Mesodermal cell (in vitro differentiated cells): ENCODE measurements around the gene CXXC5.

ENCODE experiments used
- H3K27ac ChIP-seq: 2 replicates; pipeline ENCODE4 v1.7.0; 2013; ENCODE audit warnings: mild to moderate bottlenecking, low read depth, low read length, moderate library complexity; ENCODE audit not compliant: severe bottlenecking
- H3K36me3 ChIP-seq: 2 replicates; pipeline ENCODE4 v1.7.1; 2013; ENCODE audit warnings: mild to moderate bottlenecking, low read length, moderate library complexity; ENCODE audit not compliant: control insufficient read depth, insufficient read depth
- H3K4me1 ChIP-seq: one replicate; pipeline ENCODE4 v1.7.1; 2013; ENCODE audit warnings: mild to moderate bottlenecking, low read length; ENCODE audit not compliant: insufficient read depth, control insufficient read depth, poor library complexity, severe bottlenecking
- H3K4me3 ChIP-seq: 2 replicates; pipeline ENCODE4 v1.7.0; 2013; ENCODE audit warnings: low read length, control low read depth, mild to moderate bottlenecking; ENCODE audit not compliant: insufficient read depth, poor library complexity, severe bottlenecking; ENCODE audit errors: extremely low read depth
- H3K9me3 ChIP-seq: 2 replicates; pipeline ENCODE4 v1.7.1; 2013; ENCODE audit warnings: mild to moderate bottlenecking, low read length, moderate library complexity; ENCODE audit not compliant: control insufficient read depth
- WGBS, 2 experiments: methylation state at CpG; one replicate each; pipeline ENCODE4 v1.1.5; 2013; ENCODE audit warnings: missing lambda C conversion rate in 2 of 2; ENCODE audit not compliant: insufficient coverage in 2 of 2; 5-methylcytosine and 5-hydroxymethylcytosine counted together

The CXXC5 gene

DNA sequence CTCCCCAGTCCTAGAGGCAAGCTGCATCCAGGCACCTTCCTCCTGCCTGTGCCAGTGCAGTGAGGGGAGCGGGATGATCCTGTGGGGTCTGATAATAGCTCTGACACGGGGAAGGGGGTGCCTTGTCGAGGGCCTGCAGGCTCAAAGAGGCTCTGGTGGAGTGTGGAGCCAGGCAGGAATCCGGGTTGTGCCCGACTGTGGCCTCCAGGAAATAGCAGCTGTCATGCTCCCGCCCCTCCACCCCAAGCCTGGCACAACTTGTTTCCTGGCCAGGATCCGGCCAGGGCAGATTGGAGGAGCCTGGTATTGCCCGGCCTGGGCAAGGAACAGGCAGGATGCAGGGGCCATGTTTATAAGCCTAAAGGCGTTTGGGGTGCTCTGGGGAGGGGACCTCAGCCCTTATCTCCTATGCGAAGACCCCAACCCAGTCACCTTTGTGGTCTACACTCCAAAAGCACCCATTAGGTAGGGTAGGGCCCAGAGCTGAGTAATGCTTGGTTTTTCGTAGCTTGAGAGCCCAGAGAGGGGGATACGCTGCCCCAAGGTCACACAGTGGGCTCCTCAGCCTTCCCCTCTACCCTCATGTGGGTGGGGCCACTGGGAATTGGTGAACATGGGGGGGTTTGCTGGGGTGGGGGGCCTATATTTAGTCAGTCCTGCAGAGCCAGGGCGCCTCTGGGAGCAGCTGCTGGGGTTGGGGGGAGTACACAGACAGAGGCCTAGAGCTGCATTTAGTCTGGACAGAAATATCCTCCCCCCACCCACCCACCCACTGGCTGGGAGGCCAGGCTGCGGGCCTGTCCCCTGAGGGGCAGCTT lies 12.2 kb downstream of the CXXC5 start:
- Histone ChIP-seq H3K9me3 (no peaks in the 10 kb centered on the region), H3K4me1 (peaks cover 68% of the 10 kb centered on the region), H3K4me3 (peak overlapping the region; percentile 26), H3K27ac (peak overlapping the region; percentile 91), H3K36me3 (peaks cover 38% of the 10 kb centered on the region)
- WGBS, 2 experiments: 59 to 77% methylated on average over 6 to 10 of the region's 14 CpGs

DNA sequence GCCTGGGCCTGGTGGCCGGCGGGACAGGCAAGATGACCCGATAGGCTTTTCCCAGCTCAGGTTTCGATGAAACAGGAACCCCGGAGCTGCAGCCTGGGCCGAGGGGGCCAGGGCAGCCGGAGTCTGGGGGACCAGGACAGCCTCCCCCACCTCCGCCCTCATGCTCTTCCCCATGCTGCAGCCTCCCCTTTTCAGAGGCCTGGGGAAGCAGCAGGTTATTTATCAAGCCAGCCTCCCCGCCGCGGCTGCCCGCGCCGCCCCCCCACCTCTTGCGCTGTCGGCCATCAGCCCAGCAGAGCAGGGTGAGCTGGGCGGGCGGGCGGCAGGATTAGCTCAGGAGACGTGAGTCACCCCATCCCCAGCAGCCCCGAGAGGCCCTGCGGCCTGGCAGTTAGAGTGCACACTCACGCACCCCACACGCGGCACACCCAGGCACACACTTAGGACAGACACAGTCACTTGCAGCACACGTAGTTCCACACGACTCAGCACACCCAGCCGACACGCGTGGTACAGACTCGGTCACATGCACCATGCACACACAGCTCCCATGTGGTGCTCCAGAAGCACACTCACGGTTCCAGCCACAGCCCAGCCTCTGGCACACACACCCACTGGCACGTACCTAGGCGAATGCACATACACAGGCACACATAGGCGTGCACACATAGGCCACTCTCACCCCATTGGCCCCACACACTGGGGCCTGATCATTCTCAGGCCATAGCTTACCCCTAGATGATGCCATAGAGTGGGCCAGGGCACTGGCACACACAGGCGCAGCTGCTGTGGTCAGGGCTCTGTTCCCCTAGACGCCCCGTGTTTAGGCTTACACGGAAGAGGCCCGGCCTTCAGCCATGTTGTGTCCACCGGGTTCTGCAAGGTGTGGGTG lies 13.0 kb downstream of the CXXC5 start:
- Histone ChIP-seq H3K27ac (peak overlapping the region; percentile 53), H3K4me1 (peaks cover 63% of the 10 kb centered on the region), H3K36me3 (peaks cover 42% of the 10 kb centered on the region), H3K9me3 (no peaks in the 10 kb centered on the region), H3K4me3 (no peak overlapping the region)
- 78 to 83% methylated on average over 29 to 41 of the region's 41 CpGs for WGBS, 2 experiments

DNA sequence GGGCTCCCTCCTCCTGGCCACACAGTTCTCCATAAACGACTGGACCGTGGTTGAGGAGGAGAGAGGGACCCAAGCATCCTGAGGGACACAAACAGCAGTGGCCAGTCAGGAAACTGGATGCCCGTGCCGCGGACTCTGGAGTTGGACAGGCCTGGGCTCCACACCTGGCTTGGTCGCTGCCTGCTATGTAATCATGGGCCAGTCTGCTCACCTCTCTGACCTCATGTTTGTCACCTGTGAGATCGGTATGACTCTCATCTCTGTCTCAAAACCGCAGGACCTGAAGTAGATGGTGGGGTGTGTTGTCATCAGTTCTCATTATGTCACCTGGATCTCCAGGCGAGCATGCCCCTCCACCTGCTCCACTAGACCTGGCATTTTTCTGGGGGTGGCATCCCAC lies 14.5 kb downstream of the CXXC5 start:
- Histone ChIP-seq H3K4me1 (peaks cover 65% of the 10 kb centered on the region), H3K27ac (no peak overlapping the region), H3K36me3 (peaks cover 31% of the 10 kb centered on the region), H3K9me3 (no peaks in the 10 kb centered on the region), H3K4me3 (no peak overlapping the region)
- WGBS, 2 experiments: 83 to 99% methylated on average over 4 to 6 of the region's 9 CpGs

DNA sequence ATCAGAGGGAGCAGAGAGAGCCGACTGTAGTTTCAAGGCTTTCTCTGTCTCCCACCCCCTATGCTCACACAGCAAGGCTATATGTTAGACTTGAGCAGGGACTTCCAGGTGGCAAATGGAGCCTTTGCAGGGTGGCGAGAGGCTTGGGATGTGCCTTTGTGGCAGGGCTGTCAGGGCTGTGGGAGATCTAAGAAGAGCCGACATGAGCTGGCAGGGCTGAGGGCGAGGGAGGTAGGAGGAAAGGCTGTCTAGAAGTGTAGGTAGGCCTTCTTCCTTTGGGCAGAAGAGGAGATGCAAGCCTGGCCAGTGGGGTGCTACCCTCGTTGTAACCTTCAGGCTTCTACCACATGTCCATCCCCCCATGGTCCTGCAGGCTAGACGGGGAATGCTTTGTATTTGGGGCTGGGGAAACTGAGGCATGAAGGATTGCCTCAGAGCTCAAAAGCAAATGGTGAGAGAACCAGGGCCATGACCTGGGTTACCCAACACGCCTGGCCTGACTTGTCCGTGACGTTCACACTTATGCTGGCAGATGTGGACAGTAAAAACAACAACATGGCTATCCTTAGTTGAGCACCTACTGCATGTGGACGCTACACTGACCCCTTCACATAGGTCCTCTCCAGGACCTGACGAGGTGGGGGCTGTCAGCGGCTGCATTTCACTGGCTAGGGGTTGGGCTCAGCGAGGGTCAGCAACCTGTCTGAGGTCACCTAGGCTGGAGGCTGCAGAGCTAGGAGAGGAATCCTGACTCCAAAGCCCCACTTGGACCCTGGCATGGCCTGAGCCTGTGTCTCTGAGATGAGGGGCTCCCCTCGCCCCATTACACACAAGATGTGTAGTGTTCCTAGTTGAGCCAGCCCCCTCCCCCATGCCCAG lies 15.3 kb downstream of the CXXC5 start:
- Histone ChIP-seq H3K4me1 (peaks cover 62% of the 10 kb centered on the region), H3K4me3 (no peak overlapping the region), H3K27ac (no peak overlapping the region), H3K36me3 (peaks cover 34% of the 10 kb centered on the region), H3K9me3 (no peaks in the 10 kb centered on the region)
- WGBS, 2 experiments: 91 to 94% methylated on average over 12 of the region's 14 CpGs

DNA sequence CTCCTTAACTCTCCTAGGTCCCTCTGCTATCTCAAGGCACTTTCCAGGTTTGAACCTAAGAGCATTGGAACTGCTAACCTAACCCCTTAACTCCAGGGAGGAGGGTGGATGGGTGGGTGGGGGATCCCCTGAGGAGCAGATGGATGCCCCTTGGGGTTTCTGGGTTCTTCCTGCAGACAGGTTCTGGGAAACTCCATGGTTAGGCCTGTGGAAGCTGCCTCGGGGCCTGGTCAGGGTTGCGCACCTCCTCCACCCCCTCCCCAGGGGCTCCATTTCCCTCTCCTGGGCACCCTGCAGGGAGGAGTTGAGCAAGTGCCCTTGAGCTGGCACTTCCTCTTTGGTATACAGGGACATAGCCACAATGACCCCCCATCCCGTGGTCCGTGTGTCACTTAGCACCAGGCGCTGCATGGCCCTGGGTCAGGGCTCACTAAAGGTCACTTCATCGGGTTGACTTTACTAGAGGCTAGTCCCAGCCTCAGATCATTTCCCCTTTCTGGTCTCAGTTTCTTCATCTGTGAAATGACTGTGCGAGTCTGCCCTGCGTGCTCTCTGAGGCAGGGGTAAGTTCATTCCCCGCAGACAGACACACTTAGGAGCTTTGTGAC lies 16.0 kb downstream of the CXXC5 start:
- Histone ChIP-seq H3K4me3 (no peak overlapping the region), H3K36me3 (peaks cover 38% of the 10 kb centered on the region), H3K9me3 (no peaks in the 10 kb centered on the region), H3K4me1 (peaks cover 68% of the 10 kb centered on the region), H3K27ac (no peak overlapping the region)
- WGBS, 2 experiments: 89 to 96% methylated on average over 7 to 9 of the region's 9 CpGs

DNA sequence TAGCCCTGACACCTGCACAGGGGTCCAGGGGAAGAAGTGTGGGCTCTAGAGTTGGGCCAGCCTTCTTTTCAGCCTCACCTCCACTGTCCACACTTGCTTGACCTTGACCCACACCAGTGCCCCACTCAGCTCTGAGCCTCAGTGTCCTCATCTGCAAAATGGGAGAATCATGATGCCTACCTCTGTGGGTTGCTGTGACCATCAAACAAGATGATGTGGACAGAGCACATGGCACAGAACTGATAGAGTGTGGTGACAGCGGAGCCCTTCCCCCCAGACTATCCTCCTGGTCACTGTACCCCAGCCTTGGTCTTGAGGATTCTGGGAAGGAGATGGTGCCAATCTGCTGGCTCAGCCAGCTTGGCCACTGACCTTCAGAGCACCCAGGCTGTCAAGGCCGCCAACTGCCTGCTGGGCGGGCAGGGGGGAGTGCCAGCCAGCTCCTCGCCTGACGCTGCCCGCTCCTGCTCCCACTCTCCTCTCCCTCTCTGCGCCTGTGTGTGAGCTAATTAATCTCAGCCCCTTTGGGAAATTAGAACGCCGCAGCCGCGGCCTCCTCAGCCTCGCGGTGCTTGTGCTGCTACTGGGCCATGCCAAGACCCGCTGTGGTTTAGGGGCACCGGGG lies 16.7 kb downstream of the CXXC5 start:
- Histone ChIP-seq H3K9me3 (no peaks in the 10 kb centered on the region), H3K4me3 (no peak overlapping the region), H3K27ac (no peak overlapping the region), H3K36me3 (peaks cover 38% of the 10 kb centered on the region), H3K4me1 (peaks cover 68% of the 10 kb centered on the region)
- 95 to 97% methylated on average over 10 to 13 of the region's 15 CpGs for WGBS, 2 experiments

DNA sequence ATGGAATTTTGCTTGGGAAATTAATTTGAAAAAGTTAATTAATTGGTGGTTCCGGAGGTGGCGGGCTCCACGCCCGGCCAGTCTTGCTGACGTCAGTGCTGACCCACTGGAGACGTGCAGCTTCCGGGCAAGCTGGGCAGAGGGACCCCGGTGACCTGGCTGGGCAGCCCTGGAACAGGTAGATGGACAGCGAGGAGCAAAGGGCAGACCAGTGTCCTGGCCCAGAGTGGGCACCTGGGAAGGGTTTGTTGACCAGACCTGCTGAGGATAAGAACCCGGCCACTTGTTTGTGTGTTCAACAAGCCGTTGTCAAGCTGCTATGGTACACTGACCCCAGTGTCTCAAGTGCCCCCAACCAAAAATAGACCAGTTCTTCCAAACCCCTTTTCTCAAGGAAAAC lies 17.5 kb downstream of the CXXC5 start:
- H3K4me3 ChIP-seq: no peak overlapping the region
- peak overlapping the region; percentile 53 for H3K27ac ChIP-seq
- H3K4me1 ChIP-seq: peaks cover 68% of the 10 kb centered on the region
- WGBS, 2 experiments: 99% methylated on average over 10 to 11 of the region's 11 CpGs
- H3K36me3 ChIP-seq: peaks cover 38% of the 10 kb centered on the region
- no peaks in the 10 kb centered on the region for H3K9me3 ChIP-seq

DNA sequence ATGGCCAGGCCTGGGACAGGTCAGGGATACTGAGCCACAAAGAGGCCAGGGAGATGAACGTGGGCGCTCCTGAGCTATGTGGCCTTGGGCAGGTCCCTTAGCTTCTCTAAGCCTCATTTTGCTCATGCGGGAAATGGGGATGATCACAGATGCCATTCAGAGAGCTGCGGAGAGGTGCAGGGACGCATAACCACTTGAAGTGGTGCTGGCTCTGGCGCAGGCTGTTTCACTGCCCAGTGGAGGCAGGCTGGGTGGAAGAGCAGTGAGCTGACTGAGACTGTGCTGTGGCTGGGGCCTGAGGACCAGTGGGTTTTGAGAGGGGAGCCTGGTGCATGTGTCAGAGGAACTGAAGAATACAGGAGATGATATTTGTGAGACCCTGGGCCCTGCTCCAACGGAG lies 18.4 kb downstream of the CXXC5 start:
- H3K4me3 ChIP-seq: no peak overlapping the region
- no peaks in the 10 kb centered on the region for H3K9me3 ChIP-seq
- H3K4me1 ChIP-seq: peaks cover 69% of the 10 kb centered on the region
- peak overlapping the region; percentile 53 for H3K27ac ChIP-seq
- WGBS, 2 experiments: 91 to 94% methylated on average over 6 to 7 of the region's 7 CpGs
- H3K36me3 ChIP-seq: peaks cover 39% of the 10 kb centered on the region

DNA sequence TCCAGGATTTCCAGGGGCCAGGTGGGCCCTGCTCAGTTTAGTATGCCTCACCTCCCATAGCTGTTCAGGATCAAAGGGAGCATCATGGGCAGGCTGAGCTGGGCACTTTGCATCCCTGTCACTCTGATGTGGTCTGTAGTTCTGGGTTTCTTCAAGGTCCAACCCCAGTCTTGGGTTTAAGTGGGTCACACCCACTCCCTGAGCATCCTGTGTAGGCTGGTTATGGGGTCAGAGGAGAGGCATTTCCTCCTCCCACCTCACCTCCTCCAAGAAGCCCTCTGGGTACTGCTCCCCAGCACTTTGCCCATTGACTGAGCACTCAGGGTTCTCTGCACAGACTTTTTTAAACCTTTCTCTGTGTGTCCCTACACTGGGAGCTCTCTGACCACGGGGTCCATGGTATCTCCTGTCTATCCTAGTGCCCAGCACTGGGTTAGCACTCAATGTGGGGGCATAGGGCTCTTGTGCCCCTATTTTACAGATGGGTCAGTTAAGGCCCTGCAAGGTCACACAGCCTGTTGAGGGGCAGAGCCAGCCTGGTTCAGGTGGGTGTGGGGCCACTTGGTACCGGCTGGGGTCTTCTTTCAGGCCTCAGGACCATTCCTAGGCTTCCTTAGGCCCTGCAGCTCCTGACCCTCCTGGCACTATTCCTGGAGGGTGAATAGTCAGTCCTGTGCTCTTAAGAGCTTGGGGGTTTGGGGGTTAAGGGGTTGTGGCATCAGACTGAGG lies 19.0 kb downstream of the CXXC5 start:
- Histone ChIP-seq H3K4me3 (no peak overlapping the region), H3K4me1 (peaks cover 71% of the 10 kb centered on the region), H3K36me3 (peaks cover 42% of the 10 kb centered on the region), H3K27ac (peak overlapping the region; percentile 73), H3K9me3 (no peaks in the 10 kb centered on the region)
- 71 to 100% methylated on average over 2 of the region's 2 CpGs for whole genome bisulfite sequencing, 2 experiments
